ENCODE results near the gene PHF21A.

The PHF21A gene

GRCh38 chr11:45885274-45885920 is 235.9 kb downstream of the PHF21A start, which contains the start of gene MAPK8IP1:
TSS of gene MAPK8IP1 (plus strand) at chr11:45885651. CDS start at chr11:45885821, 170 bp downstream.
- DNase-seq (ENCODE audit: low spot score), result peak; percentile 92

GRCh38 chr11:45884596-45885185 is 236.6 kb downstream of the PHF21A start:
- DNase-seq (ENCODE audit: low spot score), result no peak

All from germinal center (tissue), 1 donor.